Gastrocnemius medialis (tissue), 4 donors: ENCODE measurements around the gene ATP5MG. TPM values are rescaled to one million over a fixed set of nuclear protein-coding genes. Genes with fewer than 3 reads are reported as not detected.

Experiments
- ATAC-seq, 2 donors: fragments of 150-250 bp; one replicate each; pipeline ENCODE4 v1.9.1; 2016
- DNase-seq, 2 donors: peaks; one replicate each; pipeline ENCODE4 v3.0.0-alpha.2; 2019
- H3K27ac ChIP-seq, 4 donors: fragments of 200-600 bp; sonication (generic); 1 replicate in 1 of 4; 2 replicates in 3 of 4; pipeline ENCODE4 v1.5.1; 2016 to 2018; ENCODE audit warnings: mild to moderate bottlenecking in 2 of 4, moderate library complexity in 1 of 4
- H3K27me3 ChIP-seq, 3 donors: fragments of 200-600 bp; sonication (generic) in 2 of 3; 1 replicate in 1 of 3; 2 replicates in 2 of 3; pipeline versions ENCODE4 v1.5.1 to v1.6.0; 2016 to 2019; ENCODE audit warnings: mild to moderate bottlenecking in 1 of 3, moderate library complexity in 1 of 3
- H3K36me3 ChIP-seq, 2 donors: fragments of 200-600 bp; sonication (generic) in 1 of 2; one replicate each; pipeline ENCODE4 v1.5.1; 2017 to 2018
- H3K4me1 ChIP-seq, 2 donors: fragments of 200-600 bp; sonication (generic) in 1 of 2; one replicate each; pipeline ENCODE4 v1.5.1; 2016 to 2017; ENCODE audit warnings: mild to moderate bottlenecking in 2 of 2
- H3K4me3 ChIP-seq, 4 donors: fragments of 200-600 bp; sonication (generic) in 3 of 4; 1 replicate in 1 of 4; 2 replicates in 3 of 4; pipeline ENCODE4 v1.5.1; 2016 to 2019; ENCODE audit warnings: mild to moderate bottlenecking in 2 of 4
- H3K9me3 ChIP-seq, 3 donors: fragments of 200-600 bp; sonication (generic) in 2 of 3; 1 replicate in 1 of 3; 2 replicates in 2 of 3; pipeline ENCODE4 v1.5.1; 2016 to 2019
- CTCF ChIP-seq, 5 experiments: fragments of 450-650 bp in 3 of 5; fragments of 200-600 bp in 2 of 5; sonication (generic) in 2 of 5; IDR thresholded peaks in 4 of 5; conservative IDR thresholded peaks in 1 of 5; 1 replicate in 4 of 5; 2 replicates in 1 of 5; pipeline ENCODE4 v1.5.1; 2016 to 2019; ENCODE audit warnings: antibody characterized with exemption in 5 of 5, mild to moderate bottlenecking in 3 of 5, moderate library complexity in 3 of 5
- POLR2A ChIP-seq, 2 donors: fragments of 450-650 bp; IDR thresholded peaks; one replicate each; pipeline ENCODE4 v1.6.1; 2017; ENCODE audit warnings: antibody characterized with exemption in 2 of 2, mild to moderate bottlenecking in 2 of 2, moderate library complexity in 2 of 2
- in situ Hi-C, 4 donors: fragments of 200-750 bp; cut with MboI; loops; one replicate each; pipeline versions ENCODE4 v1.15.0 to v1.8.0; 2017; ENCODE audit warnings: low sequenced_read_pairs in 4 of 4
- intact Hi-C: fragments of 100-400 bp; cut with DNase I; formaldehyde crosslinking; loops from one replicate; pipeline ENCODE4 v1.15.1; 2023; ENCODE audit warnings: low total_unique reads
- total RNA-seq, 4 donors: library from RNA; depleted of rRNA; stranded (reverse); fragments of >200 nt; gene quantifications; one replicate each; pipeline versions ENCODE4 v1.1.0 to v1.2.3, GENCODE V29; 2016

Gene ATP5MG
- total RNA-seq, 4 donors from 2014 or later, result 46.9 to 90.6 (median 55.4) TPM

- H3K27me3 ChIP-seq, result no peaks in the 10 kb centered on the region
- DNase-seq (no peak), ATAC-seq (no peak)
- TF ChIP-seq CTCF (IDR thresholded peaks at IDR 0.05 in 4 of 5, conservative IDR thresholded peaks at IDR 0.05 in 1 of 5) (no peak), POLR2A (IDR thresholded peaks at IDR 0.05) (no peak)
- no peaks in the 10 kb centered on the region for H3K36me3 ChIP-seq
- peaks cover 60 to 63% of the 10 kb centered on the region in 2 donors for H3K4me1 ChIP-seq
- in situ Hi-C loops (no loop called here), intact Hi-C loops (no loop called here)
- no peaks in the 10 kb centered on the region for H3K9me3 ChIP-seq
- H3K27ac ChIP-seq, result no peak overlapping the region
- H3K4me3 ChIP-seq, result no peak overlapping the region
These were observed 41.6 kb downstream of the ATP5MG start for GRCh38 chr11:118442908-118443589.

- peaks cover 57% of the 10 kb centered on the region in 2 donors for H3K4me1 ChIP-seq
- no peak overlapping the region for H3K27ac ChIP-seq
- intact Hi-C loops (no loop called here), in situ Hi-C loops (no loop called here)
- TF ChIP-seq POLR2A (IDR thresholded peaks at IDR 0.05), result no peak
- TF ChIP-seq CTCF (IDR thresholded peaks at IDR 0.05 in 4 of 5, conservative IDR thresholded peaks at IDR 0.05 in 1 of 5), result no peak
- no peaks in the 10 kb centered on the region for H3K9me3 ChIP-seq
- no peak overlapping the region for H3K4me3 ChIP-seq
- DNase-seq, result no peak
- no peaks in the 10 kb centered on the region for H3K27me3 ChIP-seq
- ATAC-seq, result no peak
- H3K36me3 ChIP-seq, result no peaks in the 10 kb centered on the region
These were observed 42.3 kb downstream of the ATP5MG start for GRCh38 chr11:118443590-118444218.

GRCh38 chr11:118447423-118447822 lies 46.0 kb downstream of the ATP5MG start:
- no peaks in the 10 kb centered on the region for H3K27me3 ChIP-seq
- in situ Hi-C loops (no loop called here), intact Hi-C loops (no loop called here)
- no peak overlapping the region for H3K27ac ChIP-seq
- H3K4me3 ChIP-seq, result no peak overlapping the region
- H3K36me3 ChIP-seq, result no peaks in the 10 kb centered on the region
- DNase-seq (no peak), ATAC-seq (no peak)
- no peaks in the 10 kb centered on the region for H3K9me3 ChIP-seq
- TF ChIP-seq CTCF (IDR thresholded peaks at IDR 0.05 in 4 of 5, conservative IDR thresholded peaks at IDR 0.05 in 1 of 5), result no peak
- TF ChIP-seq POLR2A (IDR thresholded peaks at IDR 0.05), result no peak
- peaks cover 32 to 37% of the 10 kb centered on the region in 2 donors for H3K4me1 ChIP-seq

- H3K27me3 ChIP-seq, result no peaks in the 10 kb centered on the region
- in situ Hi-C loops, result no loop called here
- H3K4me3 ChIP-seq, result no peak overlapping the region
- intact Hi-C loops, result no loop called here
- H3K27ac ChIP-seq, result no peak overlapping the region
- H3K9me3 ChIP-seq, result no peaks in the 10 kb centered on the region
- TF ChIP-seq CTCF (IDR thresholded peaks at IDR 0.05 in 4 of 5, conservative IDR thresholded peaks at IDR 0.05 in 1 of 5) (no peak), POLR2A (IDR thresholded peaks at IDR 0.05) (no peak)
- DNase-seq (no peak), ATAC-seq (no peak)
- peaks cover 26 to 29% of the 10 kb centered on the region in 2 donors for H3K4me1 ChIP-seq
- H3K36me3 ChIP-seq, result no peaks in the 10 kb centered on the region
These were observed 46.9 kb downstream of the ATP5MG start for GRCh38 chr11:118448294-118448693.
